OCI-M1 (cell line): Measurements from ENCODE around the gene ZFYVE28.

Experiments
- DNase-seq: peaks from one replicate; lab custom pipeline; 2025; lab: John Stamatoyannopoulos, UW

The ZFYVE28 gene

GRCh38 chr4:2302387-2303119 is 115.9 kb downstream of the ZFYVE28 start:
- DNase-seq: no peak

- no peak for DNase-seq
Observed at GRCh38 chr4:2301806-2302205, 116.6 kb downstream of the ZFYVE28 start.

GRCh38 chr4:2301225-2301642 is 117.2 kb downstream of the ZFYVE28 start:
- no peak for DNase-seq

- no peak for DNase-seq
Observed at GRCh38 chr4:2300431-2301224, 117.8 kb downstream of the ZFYVE28 start.

GRCh38 chr4:2299794-2300193 is 118.7 kb downstream of the ZFYVE28 start:
- DNase-seq: no peak

GRCh38 chr4:2298532-2298991 is 119.9 kb downstream of the ZFYVE28 start:
- no peak for DNase-seq

GRCh38 chr4:2297606-2298531 is 120.6 kb downstream of the ZFYVE28 start:
- no peak for DNase-seq

GRCh38 chr4:2296631-2297601 is 121.5 kb downstream of the ZFYVE28 start:
- DNase-seq: no peak

- DNase-seq: no peak
Observed at GRCh38 chr4:2295900-2296442, 122.5 kb downstream of the ZFYVE28 start.

GRCh38 chr4:2295500-2295899 is 122.9 kb downstream of the ZFYVE28 start:
- no peak for DNase-seq

- no peak for DNase-seq
Observed at GRCh38 chr4:2292646-2293108, 125.8 kb downstream of the ZFYVE28 start.

GRCh38 chr4:2291705-2292645 is 126.5 kb downstream of the ZFYVE28 start:
- no peak for DNase-seq

- no peak for DNase-seq
Observed at GRCh38 chr4:2290974-2291704, 127.3 kb downstream of the ZFYVE28 start.

GRCh38 chr4:2290488-2290887 is 128.0 kb downstream of the ZFYVE28 start:
- no peak for DNase-seq

- no peak for DNase-seq
Observed at GRCh38 chr4:2289955-2290333, 128.5 kb downstream of the ZFYVE28 start.

GRCh38 chr4:2289311-2289954 is 129.0 kb downstream of the ZFYVE28 start:
- no peak for DNase-seq

- DNase-seq: no peak
Observed at GRCh38 chr4:2288051-2288541, 130.3 kb downstream of the ZFYVE28 start.

GRCh38 chr4:2287594-2287915 is 130.9 kb downstream of the ZFYVE28 start:
- DNase-seq: no peak
